AG04450 (cell line): ENCODE data around the gene ANXA5. TPM values are rescaled to one million over a fixed set of nuclear protein-coding genes. Genes with fewer than 3 reads are reported as not detected.

Experiments
- CTCF ChIA-PET: fragments of 300-600, 350-600 bp; formaldehyde crosslinking; extraction: SDS; loops from one replicate; lab custom pipeline; 2022; ENCODE audit warnings: antibody characterized with exemption, inconsistent platforms; lab: Charles Lee
- POLR2A ChIA-PET: fragments of 350-600 bp; formaldehyde crosslinking; extraction: SDS; loops from one replicate; lab custom pipeline; 2021; ENCODE audit warnings: antibody characterized with exemption, inconsistent platforms; lab: Yijun Ruan, JAX
- DNase-seq: peaks from one replicate; pipeline ENCODE4 v3.0.0-alpha.2; 2011; ENCODE audit warnings: low read depth, low spot score
- H3K27ac ChIP-seq: one replicate; pipeline ENCODE4 v1.5.1; 2012; ENCODE audit warnings: low read depth, low read length, control low read depth
- H3K27me3 ChIP-seq: one replicate; pipeline ENCODE4 v1.6.0; 2012; ENCODE audit warnings: low read length; ENCODE audit not compliant: control insufficient read depth, insufficient read depth
- H3K4me3 ChIP-seq: 2 replicates; pipeline ENCODE4 v1.5.1; 2011; ENCODE audit warnings: mild to moderate bottlenecking, low read depth, low read length, control low read depth
- H3K9me3 ChIP-seq: 2 replicates; pipeline ENCODE4 v1.5.1; 2012; ENCODE audit warnings: low read length; ENCODE audit not compliant: control insufficient read depth, insufficient read depth
- CTCF ChIP-seq: IDR thresholded peaks from 2 replicates; pipeline ENCODE4 v1.5.1; 2011; ENCODE audit warnings: low read depth, low read length, control low read depth, inconsistent platforms
- polyA minus RNA-seq: library from RNA; depleted of rRNA, polyadenylated mRNA; stranded (reverse); fragments of >200 nt; gene quantifications from 2 replicates; pipeline ENCODE4 v1.2.3, GENCODE V29; 2011; rRNA and poly(A)+ RNA removed
- polyA plus RNA-seq: library from polyadenylated mRNA; depleted of rRNA; stranded (reverse); fragments of >200 nt; gene quantifications from 2 replicates; pipeline ENCODE4 v1.2.3, GENCODE V29; 2011; rRNA removed

The ANXA5 gene
- 1,739 and 2,093 TPM in 2 replicates for polyA plus RNA-seq
- polyA minus RNA-seq, result 395 and 591 TPM in 2 replicates

GRCh38 chr4:121696581-121697461 lies at the start of gene ANXA5:
TSS of gene ANXA5 (minus strand) at chr4:121696980. CDS start at chr4:121696589, 391 bp downstream.
- peak within 1 kb of the TSS; percentile 98 for H3K27ac ChIP-seq
- POLR2A ChIA-PET, result interaction anchor here (0.5 to 2.4 kb wide), 20 partner anchors 12 to 173 kb away, joined by 3 to 39 read pairs (median 4); partner anchors contain the start of gene CCNA2
- no peaks in the 10 kb centered on the region for H3K27me3 ChIP-seq
- H3K4me3 ChIP-seq, result peak within 1 kb of the TSS; percentile 96
- peak; percentile 72 for DNase-seq
- no peaks in the 10 kb centered on the region; the same call in 1 of the 2 replicates for H3K9me3 ChIP-seq
- CTCF ChIA-PET, result interaction anchor here (0.7 to 1.6 kb wide), 10 partner anchors 8 to 89 kb away, joined by 3 to 6 read pairs (median 4); no protein-coding TSS in a partner anchor
- TF ChIP-seq CTCF, result peak; percentile 53

- POLR2A ChIA-PET, result no interaction called here
- no peak for DNase-seq
These were observed 46.0 kb upstream of the ANXA5 start for GRCh38 chr4:121742794-121743193.

GRCh38 chr4:121741751-121742150 lies 45.0 kb upstream of the ANXA5 start:
- H3K4me3 ChIP-seq, result no peak overlapping the region
- TF ChIP-seq CTCF, result no peak
- no peak overlapping the region for H3K27ac ChIP-seq
- no peaks in the 10 kb centered on the region for H3K9me3 ChIP-seq
- DNase-seq, result no peak
- CTCF ChIA-PET, result interaction anchor here (0.7 to 1.1 kb wide), 2 partner anchors 15 to 371 kb away, joined by 3 read pairs; no protein-coding TSS in a partner anchor
- POLR2A ChIA-PET, result no interaction called here
- no peaks in the 10 kb centered on the region for H3K27me3 ChIP-seq

More at GRCh38 chr4:121742794-121743193, 46.0 kb upstream of the ANXA5 start:
- no peak for TF ChIP-seq CTCF
- no peaks in the 10 kb centered on the region for H3K27me3 ChIP-seq
- H3K4me3 ChIP-seq, result no peak overlapping the region
- CTCF ChIA-PET, result interaction anchor here (0.9 to 1.1 kb wide), 2 partner anchors 74 to 372 kb away, joined by 3 read pairs; no protein-coding TSS in a partner anchor
- no peaks in the 10 kb centered on the region for H3K9me3 ChIP-seq
- no peak overlapping the region for H3K27ac ChIP-seq

- no peak for DNase-seq
- H3K27me3 ChIP-seq, result no peaks in the 10 kb centered on the region
- ChIA-PET POLR2A (no interaction called here), CTCF (interaction anchor here (0.6 to 2.4 kb wide), 3 partner anchors 74 to 279 kb away, joined by 3 to 5 read pairs (median 3); no protein-coding TSS in a partner anchor)
- H3K4me3 ChIP-seq, result no peak overlapping the region
- no peaks in the 10 kb centered on the region for H3K9me3 ChIP-seq
- H3K27ac ChIP-seq, result no peak overlapping the region
- no peak for TF ChIP-seq CTCF
These were observed 44.1 kb upstream of the ANXA5 start for GRCh38 chr4:121740796-121741409.
